Stimulated activated CD4-positive, alpha-beta T cell treated with anti-CD3 and anti-CD28 coated beads, Interleukin-1b, Interleukin-23, amount 100 ng/mL, for 4 hours (primary cell): ENCODE data around the gene OR1L4.

Experiments
- DNase-seq, 2 donors: peaks; one replicate each; pipeline ENCODE4 v3.0.0-alpha.2; 2020; ENCODE audit warnings: low read depth in 2 of 2

Gene OR1L4, protein sequence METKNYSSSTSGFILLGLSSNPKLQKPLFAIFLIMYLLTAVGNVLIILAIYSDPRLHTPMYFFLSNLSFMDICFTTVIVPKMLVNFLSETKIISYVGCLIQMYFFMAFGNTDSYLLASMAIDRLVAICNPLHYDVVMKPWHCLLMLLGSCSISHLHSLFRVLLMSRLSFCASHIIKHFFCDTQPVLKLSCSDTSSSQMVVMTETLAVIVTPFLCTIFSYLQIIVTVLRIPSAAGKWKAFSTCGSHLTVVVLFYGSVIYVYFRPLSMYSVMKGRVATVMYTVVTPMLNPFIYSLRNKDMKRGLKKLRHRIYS

DNA sequence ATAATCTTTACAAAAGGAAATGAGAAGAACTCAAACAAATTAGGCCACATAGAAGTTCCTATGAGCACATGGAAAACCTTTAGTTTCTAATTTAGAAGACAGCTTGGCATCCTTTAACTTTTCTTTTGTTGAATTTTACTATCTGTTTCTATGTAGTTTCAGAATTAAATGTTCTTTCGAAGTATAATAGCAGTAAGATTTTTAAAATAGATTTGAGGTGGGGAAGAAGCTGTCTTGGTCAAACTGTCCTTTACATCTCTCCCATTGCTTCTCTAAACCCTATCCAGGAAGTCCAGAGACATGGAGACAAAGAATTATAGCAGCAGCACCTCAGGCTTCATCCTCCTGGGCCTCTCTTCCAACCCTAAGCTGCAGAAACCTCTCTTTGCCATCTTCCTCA is at the start of gene OR1L4:
TSS of gene OR1L4 (plus strand) at position 301 of the 400 bp plus-strand sequence. CDS start at position 301, 0 bp downstream.
- DNase-seq, result no peak

DNA sequence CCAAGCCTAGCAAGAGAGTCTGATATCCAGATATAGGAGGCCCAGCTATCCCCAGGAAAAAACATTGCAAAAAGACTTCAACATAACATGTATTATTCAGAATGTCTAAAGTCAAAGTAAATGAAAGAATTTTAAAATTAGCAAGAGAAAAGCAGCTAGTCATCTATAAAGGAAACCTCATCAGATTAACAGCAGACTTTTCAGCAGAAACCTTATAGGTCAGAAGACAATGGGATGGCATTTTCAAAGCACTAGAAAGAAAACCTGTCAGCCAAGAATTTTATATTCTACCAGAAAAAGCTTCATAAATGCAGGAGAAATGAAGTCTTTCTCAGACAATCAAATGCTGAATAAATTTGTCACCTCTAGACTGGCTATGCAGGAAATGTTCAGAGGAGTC is 38.9 kb upstream of the OR1L4 start:
- DNase-seq, result no peak

DNA sequence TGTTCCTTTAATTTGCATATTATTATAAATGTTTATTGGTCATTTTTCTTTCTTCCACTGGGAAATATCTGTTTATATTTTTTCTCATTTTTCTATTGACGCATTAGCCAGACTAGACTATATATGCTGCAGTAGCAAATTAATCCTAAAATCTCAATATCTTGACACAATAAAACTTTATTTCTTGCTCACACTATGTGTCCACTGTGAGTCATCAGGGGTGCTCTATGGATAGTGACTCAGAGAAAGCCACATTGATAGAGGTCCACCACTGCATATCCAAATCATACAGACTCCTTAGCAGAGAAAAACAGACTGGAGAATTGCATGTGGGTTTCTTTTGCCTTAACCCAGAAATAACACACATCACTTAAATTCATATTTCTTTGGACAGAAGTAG is 28.1 kb upstream of the OR1L4 start:
- no peak for DNase-seq

DNA sequence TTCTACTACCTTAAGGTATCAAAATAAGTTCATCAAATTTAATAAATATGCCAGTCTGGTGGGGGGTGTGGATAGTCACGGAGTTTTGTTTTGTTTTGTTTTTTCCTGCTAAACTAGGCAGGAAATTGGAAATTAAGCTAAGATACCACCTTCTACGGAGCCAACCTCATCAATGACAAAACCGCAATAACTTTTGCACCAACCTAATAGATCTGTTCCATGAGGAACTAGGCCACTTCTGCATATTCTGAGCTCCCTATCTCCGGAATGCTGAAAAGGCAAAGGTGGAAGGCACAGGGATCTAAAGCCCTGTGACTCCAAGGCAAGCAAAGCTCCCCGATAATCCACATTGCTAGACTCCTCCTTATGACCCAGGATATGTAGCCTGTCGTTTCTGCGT is 5.8 kb upstream of the OR1L4 start:
- DNase-seq, result no peak

DNA sequence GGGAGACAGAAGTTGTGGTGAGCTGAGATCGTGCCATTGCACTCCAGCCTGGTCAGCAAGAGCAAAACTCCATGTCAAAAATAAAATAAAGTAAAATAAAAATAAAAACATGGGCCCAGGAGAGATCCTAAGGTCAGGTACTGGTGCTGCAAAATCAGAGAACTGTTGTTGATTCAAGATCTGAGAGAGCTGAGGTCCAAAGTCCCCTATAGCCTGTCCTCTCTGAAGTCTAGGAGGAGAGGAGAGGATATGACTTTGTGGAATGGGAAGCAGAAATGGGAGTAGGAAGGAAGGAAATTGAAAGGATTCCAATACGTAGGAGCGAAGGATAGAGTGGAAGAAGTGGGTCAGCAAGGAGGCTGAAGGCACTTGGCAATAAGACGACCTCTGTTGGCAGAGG is 4.6 kb upstream of the OR1L4 start:
- no peak for DNase-seq

DNA sequence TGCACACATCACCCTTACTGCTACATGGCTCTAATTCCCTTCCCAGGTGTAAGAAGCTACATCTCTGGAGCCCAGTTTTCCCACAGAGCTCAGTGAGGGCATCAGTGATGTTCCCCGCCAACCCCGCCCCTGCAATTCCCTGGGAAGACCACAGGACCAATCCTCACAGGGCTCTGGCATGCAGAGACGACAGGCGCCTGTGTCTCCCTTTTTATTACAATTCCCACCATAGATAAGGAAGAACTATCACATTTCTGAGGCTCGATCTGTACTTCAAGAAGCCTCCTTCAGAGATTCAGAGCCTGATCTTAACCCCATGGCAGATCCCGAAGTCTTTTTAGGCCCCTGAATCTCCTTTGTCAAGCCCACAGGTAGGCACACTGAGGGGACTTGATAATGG is 18.2 kb downstream of the OR1L4 start, which contains the start of gene OR1L6:
TSS of gene OR1L6 (plus strand) at position 301 of the 400 bp plus-strand sequence. CDS start 7,545 bp downstream, outside the sequence.
- no peak for DNase-seq

DNA sequence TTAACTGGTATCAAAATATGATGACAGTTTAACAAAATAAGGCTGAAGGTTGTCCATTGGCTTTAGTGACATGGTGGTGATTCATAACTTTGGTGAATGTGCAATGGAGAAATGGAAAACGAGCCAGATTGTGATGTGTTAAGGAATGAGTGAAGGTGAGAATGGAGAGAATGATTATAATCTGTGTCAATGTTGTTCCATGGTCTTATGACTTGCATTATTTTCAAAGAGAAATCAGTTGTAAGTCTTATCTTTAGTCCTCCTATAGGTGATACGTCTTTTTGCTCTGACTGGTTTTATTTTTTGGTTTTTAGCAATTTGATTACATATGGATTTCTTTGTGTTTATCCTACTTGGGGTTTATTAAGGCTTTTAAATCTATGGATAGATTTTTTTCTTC is 31.0 kb downstream of the OR1L4 start:
- no peak for DNase-seq

DNA sequence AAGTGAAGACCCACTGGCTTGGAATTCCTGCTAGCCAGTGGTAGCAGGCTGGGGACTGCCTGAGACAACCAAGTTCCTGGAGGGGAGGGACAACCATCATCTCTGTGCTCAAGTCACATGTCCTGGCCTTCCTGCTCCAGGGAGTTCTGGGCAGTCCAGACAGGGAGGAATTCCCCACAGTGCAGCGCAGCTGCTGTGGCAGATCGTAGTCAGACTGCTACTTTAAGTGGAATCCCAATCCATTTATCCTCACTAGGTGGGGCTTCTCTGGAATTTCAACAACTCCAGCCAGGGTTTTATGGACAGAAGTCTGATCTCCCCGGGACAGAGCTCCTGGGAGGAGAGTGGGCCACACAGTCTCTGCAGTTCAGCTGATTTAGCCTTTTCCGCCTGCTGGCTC is 44.0 kb downstream of the OR1L4 start:
- no peak for DNase-seq
